ENCODE results near the gene FAM228B.
"Not testable (repeated sequence)": the region's sequence is repeated elsewhere in the genome, so short reads cannot be mapped to it uniquely, and the experiment has no call there.

The FAM228B gene

DNA sequence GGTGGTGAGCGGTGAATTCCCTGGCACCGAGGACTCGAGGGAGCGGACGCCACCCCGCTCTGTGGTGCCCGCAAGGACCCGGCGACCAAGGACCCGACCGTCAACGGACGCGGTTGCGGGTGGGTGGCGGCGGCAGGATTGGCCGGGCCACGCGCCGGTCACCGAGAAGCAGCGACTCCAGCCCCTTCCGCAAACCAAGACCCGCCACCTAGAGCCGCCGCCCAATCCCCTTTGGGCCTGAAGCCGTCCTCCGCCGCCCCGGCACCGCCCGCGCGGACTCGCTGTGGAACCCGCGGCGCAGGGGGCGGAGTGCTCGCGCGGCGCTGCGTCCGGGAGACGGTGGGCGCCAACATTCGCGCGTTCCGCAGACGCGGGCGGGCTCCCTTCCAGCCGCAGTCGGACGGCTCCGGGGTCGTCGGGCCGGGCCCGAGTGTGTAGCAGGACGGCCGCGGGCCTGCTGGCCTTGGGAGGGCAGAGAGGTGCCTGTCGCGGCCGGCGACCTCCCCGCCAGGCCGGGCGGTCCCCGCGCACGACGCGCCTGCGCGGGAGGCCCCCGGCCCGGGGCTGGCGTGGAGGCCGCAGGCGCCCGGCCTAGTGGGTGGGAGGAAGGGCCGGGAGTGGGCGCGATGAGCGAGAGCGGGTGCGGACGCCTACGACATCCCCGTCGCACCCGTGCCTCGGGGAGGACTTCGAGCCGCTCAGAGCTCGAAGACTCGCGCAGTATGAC, at the start of gene FAM228B, which contains the start of gene PFN4:
FAM228B (plus strand) TSS at position 275 of the 727 bp plus-strand sequence. CDS start 893 bp downstream, outside the sequence.
PFN4 (minus strand) TSS at position 140 of the 727 bp plus-strand sequence. CDS start 799 bp downstream, outside the sequence.
- DNase-seq: peak; percentile 28

DNA sequence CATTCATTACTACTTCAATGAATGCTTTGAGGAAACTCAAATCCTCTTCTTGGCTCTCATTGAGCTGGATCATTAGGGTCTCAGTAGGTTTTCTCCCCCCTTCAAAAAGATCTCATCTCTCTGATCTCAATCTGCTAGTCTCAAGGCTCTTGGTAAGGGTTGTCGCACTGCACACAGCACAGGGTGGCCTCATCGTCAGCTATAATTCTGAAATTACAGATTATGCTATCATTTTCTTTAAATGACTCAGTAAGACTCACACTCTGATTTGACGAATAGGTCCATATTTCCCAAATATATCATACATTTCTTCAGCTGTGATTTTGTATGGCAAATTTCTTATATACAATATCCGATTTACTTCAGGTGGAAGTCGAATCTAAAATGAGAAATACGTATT, 49.5 kb upstream of the FAM228B start:
- no peak for DNase-seq

DNA sequence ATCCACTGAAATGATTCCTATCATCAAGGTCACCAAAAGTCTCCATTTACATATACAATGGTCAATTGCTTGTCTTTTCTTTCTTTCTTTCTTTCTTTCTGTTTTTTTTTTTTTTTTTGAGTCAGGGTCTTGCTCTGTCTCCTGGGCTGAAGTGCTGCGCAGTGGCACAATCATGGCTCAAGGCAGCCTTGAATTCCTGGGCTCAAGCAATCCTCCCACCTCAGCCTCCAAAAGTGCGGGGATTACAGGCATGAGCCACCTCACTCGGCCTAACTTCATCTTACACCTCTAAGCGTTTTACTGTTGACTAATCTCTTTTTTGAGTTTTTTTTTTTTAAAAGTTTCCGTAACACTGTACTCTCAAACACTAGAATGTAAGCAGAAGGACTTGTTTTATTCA, 48.0 kb upstream of the FAM228B start:
- DNase-seq: no peak

DNA sequence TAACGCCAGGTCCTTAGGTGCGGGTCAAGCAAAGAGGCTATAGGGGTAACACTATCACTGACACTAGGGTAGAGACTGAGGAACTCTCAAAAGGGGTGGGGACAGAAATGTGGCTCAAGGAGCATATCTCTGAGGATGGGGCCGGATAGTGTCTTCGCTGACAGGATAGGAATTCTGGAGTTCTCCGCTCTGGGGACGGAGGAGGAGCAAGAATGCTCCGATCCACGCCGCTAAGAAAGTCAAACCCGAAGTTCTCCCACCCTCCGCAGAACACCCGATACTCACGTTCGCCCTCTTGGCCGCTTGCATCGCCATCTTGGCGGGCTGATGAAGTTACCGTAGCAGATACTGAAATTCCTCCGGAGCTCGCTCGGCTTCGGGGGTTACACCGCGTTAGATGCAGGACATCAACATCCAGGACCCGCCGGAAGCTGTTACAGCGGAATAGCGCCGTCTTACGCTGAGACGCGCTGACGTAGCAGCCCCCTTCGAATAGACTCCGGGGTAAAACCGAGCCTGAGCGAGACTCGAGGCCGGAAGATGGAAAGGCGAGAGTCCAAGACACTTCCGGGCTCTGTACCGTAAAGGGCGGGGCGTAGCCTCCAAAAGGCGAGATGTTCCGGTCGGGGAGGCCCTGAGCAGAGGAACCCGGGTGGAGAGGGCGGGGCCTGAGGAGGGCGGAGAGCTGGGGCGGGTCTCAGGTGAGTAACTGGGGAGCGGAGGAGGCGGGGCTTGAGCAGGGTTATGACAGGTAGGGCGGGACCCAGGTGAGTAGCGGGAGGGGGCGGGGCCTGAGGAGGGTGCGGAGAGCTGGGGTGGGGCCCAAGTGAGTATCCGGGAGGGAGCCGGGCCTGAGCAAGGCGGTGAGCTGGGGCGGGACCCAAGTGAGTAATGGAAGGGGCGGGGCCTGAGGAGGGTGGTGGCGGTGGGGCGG, 47.1 kb upstream of the FAM228B start, which contains the start of gene SF3B6:
SF3B6 (minus strand) TSS at position 412 of the 934 bp plus-strand sequence; CDS start at position 315, 97 bp downstream.
- DNase-seq: peak; percentile 99

DNA sequence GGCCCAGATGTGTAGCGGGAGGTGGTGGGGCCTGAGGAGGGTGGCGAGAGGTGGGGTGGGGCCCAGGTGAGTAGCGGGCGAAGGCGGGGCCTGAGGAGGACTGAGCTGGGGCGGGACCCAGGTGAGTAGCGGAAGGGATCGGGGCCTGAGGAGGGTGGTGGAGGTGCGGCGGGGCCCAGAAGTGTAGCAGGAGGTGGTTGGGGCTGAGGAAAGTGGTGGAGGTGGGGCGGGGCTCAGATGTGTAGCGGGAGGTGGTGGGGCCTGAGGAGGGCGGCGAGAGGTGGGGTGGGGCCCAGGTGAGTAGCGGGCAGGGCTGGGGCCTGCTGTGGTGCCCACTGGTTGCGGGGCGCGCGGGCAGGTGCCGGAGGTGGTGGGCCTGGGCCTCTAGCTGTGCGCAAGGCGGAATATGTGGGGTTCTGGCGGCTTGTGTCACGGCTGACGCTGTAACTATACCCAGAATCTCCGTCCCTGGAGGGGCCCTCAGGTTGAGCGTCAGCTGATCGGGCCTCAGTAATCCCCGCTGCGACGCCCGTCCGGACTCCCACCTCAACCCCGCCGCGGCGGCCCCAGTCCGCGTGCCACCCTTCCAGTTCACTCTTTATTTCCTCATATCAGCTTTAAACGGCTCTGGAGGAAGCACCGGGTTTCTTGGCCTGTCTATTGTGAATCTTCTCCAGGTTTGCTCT, 46.3 kb upstream of the FAM228B start:
- no peak for DNase-seq

DNA sequence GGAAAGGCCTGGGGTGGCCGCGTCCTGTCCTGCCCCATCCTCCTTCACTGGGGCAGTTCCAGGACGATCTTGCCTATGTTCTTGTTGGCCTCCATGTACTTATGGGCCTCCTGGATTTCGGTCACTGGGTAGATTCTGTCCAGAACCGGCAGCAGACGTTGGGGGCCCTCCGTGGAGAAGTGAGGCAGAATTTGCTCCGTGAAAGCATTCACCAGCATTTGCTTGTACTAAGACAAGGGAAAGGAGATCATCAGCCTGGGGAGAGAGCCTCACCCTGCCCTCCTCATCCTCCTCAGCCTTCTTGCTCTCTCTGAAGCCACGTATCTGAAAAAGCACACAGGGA, 45.8 kb upstream of the FAM228B start:
- DNase-seq: no peak

DNA sequence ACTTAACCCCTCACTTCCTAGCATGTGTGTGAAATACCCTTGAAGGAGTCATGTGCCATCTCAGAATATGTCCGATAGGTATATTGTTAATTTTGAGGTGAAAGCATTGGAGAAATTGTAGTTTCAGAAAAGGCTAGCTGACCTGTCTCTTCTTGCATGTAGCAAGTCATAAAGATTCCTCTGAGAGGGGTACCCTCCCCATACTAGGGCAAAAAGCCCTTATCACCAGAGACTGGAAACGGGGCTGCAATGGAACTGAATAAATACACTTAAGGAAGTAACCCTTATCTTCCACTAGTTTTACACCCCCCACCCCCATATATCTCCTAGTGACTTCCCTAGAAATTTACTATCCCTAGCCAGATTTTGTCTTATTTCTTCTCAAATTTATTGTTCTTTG, 45.4 kb upstream of the FAM228B start:
- no peak for DNase-seq

DNA sequence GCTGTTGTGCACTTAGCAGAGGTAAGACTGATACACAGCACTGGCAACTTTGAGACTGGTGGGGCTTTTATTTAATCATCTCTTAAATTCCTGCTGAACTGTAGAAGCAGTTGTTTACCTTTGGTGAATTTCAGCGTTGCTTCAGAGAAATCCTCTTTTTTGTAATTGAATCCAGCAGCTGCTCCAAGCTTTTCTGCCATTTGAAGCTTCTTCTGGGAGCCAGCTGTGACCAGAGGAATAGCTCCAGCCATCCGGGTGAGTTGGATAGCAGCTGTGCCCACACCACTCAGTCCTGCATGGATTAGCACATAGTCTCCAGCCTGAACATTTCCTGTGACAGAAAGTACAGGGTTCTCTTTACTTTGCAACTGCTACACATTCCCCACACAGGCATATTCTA, 42.6 kb upstream of the FAM228B start:
- DNase-seq: peak; percentile 45

DNA sequence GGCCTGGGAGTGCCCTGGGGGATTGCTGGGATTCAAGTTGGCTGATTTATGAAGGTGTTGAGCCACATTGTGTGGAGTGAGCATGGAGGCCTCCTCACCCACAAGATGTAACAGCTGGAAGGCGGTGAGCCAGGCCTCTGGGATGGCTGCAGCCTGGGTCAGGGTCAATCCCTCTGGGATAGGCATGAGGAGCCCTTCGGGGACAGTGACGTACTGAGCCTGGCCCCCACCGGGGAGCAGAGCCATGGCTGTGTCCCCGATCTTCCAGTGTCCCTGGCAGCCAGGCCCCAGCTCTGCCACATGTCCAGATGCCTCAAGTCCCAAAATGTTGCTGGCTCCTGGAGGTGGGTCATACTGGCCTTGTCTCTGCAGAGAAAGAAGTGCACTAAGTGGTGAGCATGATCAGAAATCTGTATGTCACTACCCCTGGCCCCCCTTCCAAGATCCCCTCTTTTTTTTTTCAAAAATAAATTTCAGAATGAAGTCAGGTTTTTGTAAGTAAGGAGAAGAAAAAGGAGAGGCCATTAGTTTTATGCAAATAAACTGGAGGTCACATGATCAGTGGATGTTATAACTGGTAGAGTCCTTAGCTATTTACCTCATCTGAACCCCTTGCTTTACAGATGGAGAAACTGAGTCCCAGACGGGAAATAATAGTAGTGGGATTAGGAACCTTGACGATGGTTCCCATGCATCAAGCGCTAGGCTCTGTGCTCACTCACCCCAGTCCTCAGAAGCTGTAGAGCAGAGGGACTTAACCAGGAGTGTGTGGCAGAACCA, 40.3 kb upstream of the FAM228B start:
- no peak for DNase-seq

DNA sequence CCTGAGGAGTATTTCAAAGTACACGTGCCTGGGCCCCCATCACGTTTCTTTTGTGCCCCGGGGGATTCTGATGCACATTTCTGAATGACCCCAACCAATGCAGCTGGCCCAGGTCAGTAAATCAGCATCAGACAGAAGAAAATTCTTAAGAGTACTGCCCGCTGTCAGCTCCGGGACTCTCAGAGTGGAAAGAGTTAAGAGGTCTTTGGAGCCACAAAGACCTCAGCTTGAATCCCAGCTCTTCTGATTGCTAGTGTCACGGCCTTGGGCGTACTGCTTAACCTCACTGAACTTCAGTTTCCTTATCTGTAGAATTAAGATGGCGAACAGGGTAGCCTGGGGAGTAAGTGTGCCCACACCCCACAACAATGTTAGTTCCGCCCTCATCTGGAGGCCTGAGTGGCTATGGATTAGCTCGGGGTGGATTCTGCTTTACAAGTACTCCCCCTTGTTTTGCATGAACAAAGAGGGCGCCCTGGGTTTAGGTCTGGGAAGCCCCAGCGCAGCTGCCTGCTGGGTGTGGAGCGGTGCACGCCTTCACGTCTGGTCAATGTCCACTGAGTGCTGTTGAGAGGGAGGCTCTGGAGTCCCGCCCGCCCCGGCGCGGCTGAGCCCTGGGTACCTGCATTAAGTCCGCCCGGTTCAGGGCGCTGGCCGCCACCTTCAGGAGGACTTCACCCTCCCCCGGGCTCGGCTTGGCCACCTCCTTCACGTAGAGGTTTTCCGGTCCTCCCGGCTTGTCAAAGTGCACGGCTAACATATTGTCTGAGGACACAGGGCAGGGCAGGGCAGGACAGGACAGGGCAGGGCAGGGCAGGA, 39.5 kb upstream of the FAM228B start:
- DNase-seq: no peak

DNA sequence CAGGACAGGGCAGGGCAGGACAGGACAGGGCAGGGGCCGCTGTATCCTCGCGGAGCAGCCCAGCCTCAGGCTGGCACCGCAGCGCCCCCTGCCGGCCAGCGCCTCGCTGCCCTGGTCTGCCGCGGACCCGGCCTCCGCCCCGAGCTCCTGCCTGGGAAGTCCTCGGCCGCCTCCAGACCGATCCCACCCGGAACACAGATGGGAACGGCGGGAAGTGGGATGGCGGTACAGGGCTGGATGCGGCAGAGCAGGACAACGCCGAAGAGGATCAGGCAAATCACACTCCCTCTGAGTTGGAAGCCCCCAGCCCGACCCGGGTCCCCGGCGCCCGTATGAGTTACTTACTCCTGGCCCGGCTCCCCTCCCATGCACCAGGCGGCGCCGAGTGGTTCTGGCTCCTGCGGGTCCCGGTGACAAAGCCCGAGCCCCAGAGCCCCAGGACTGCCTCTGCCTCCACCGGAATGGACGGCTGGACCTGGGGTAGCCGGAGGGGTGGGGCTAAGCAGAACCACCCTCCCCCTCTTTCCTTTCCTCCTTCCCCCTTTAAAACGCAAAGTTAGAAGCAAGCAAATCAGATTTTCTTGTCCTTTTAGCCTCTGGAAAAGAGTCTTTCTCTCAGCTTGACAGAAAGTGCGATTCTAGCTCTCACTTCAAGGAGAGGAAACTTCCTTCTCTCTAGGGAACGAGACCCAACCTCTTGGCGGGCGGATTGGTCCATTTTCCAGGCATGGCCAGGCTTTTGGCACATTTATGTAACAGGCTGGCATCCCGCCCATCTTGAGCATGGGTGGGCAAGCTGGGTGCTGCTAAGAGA, 38.7 kb upstream of the FAM228B start, which contains the start of gene TP53I3:
TP53I3 (minus strand) TSS at position 449 of the 814 bp plus-strand sequence. CDS start 508 bp downstream, outside the sequence.
- no peak for DNase-seq

DNA sequence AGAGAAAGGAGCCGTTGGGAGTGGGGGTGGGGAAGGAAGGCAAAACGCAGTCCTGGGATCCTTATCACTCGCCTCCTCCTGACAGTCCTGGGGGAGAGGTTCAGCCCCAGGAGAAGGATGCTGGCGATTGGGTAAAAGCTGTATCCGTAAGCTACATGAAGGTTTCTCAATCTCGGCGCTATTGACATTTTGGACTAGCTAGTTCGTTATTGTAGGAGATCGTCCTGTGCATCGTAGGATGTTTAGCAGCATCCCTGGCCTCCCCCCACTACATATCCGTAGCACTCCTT, 38.1 kb upstream of the FAM228B start:
- no peak for DNase-seq

DNA sequence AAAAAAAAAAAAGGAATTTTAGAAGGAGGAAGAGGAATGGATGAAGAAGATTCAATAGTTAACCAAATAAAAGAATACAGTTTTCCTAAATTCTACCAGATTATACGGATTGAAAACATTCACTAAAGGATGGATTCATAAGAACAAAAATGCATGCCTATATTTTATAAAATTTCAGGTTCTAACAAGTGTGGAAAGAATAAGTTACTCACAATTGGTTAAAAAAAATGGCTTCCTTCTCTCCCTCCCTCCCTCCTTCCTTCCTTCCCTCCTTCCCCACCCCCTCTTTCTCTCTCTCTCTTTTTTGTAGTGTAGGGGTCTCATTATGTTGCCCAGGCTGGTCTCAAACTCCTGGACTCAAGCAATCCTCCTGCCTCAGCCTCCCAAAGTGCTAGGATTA, 37.0 kb upstream of the FAM228B start:
- no peak for DNase-seq

DNA sequence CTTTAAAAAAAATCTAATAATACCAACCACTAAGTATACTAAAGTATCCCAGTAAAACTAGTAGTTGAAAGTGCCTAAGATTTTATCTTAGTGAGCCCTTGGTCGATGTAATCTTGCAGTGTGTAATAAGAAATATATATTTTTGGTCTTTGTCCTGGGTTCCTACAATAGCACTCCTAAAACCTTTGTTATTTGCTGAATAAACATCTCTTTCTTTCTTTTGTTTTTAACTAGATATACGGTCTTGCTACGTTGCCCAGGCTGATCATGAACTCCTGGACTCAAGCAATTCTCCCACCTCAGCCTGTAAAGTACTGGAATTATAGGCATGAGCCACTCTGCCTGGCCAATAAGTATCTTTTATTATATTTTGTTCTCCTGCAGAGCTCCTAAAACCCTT, 36.2 kb upstream of the FAM228B start:
- no peak for DNase-seq

DNA sequence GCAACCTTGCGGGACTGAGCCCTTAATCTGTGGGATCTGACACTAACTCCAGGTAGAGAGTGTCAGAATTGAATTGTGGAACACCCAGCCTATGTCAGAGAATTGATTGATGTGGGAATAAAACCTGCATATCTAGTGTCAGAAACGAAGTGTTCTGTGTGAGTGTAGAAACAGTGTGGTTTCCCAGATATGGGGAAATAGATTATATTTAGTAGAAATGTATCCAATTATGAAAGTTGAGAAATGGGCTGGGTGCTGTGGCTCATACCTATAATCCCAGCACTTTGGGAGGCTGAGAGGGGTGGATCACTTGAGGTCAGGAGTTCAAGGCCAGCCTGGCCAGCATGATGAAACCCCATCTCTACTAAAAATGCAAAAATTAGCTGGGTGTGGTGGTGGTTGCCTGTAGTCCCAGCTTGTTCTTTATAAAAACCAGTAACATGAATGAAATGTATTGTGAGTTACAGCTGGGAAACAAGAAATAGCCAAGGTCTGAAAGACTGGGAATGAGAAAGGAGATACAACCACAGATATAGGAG, 34.4 kb upstream of the FAM228B start:
- DNase-seq: no peak

DNA sequence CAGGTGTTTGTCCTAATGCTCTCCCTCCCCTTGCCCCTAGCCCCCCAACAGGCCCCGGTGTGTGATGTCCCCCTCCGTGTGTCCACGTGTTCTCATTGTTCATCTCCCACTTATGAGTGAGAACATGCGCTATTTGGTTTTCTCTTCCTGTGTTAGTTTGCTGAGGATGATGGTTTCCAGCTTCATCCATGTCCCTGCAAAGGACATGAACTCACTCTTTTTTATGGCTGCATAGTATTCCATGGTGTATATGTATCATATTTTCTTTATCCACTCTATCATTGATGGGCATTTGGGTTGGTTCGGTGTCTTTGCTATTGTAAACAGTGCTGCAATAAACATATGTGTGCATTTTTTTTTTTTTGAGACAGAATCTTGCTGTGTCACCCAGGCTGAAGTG, 30.0 kb upstream of the FAM228B start:
- not testable (repeated sequence) for DNase-seq

DNA sequence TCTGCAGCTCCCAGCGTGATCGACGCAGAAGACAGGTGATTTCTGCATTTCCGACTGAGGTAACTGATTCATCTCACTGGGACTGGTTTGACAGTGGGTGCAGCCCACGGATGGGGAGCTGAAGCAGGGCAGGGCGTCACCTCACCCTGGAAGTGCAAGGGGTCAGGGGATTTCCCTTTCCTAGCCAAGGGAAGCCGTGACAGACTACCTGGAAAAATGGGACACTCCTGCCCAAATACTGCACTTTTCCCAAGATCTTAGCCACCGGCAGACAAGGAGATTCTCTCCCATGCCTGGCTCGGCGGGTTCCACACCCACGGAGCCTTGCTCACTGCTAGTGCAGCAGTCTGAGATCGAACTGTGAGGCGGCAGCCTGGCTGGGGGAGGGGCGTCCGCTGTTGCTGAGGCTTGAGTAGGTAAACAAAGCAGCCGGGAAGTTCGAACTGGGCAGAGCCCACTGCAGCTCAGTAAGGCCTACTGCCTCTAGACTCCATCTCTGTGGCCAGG, 28.0 kb upstream of the FAM228B start:
- not testable (repeated sequence) for DNase-seq

DNA sequence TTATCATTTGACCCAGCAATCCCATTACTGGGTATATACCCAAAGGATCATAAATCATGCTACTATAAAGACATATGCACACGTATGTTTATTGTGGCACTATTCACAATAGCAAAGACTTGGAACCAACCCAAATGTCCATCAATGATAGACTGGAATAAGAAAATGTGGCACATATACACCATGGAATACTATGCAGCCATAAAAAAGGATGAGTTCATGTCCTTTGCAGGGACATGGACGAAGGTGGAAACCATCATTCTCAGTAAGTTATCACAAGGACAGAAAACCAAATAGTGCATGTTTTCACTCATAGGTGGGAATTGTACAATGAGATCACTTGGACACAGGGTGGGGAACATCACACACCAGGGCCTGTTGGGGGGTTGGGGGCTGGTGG, 22.5 kb upstream of the FAM228B start:
- not testable (repeated sequence) for DNase-seq

DNA sequence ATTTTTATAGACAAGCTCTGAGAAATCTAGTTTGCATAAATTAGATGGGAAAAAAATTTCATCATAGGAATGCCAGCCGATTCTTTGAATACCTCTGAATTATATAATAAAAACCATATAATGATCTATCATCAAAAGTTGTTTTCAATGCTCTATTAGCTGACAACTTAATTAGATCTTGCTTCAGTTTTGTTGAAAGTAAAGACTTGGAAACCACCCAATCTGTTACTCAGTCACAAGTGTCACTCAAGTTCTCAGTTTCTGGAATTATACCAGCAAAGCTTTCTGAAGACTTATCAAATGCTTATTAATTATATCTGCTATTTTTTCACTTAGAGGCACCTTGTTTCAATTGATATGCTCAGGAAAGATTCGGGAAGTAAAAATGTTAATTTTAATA, 21.3 kb upstream of the FAM228B start:
- no peak for DNase-seq

DNA sequence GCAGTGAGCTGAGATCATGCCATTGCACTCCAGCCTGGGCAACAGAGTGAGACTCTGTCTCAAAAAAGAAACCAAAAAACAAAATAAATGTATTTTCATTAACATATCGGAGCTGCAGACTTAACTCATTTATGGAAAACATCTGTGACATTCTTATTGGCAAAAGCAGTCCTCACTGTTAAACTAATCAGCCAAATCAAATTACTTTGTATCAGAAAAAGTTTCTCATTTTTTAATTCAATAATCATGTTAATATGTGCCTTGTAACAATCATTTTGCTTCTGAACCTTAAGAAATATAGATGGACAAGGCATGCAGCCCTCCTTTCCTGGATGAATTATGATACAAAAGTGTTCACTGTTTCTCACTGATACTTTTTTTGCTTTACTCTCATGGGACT, 20.6 kb upstream of the FAM228B start:
- DNase-seq: no peak
